ENCODE data around the gene SLC6A19.

- TF ChIP-seq POLR2AphosphoS5 (IDR thresholded peaks at IDR 0.05; ENCODE audit: low read depth) (no peak), CTCF (IDR thresholded peaks at IDR 0.05; ENCODE audit: insufficient read depth, low read length) (no peak), REST (IDR thresholded peaks at IDR 0.05; ENCODE audit: insufficient replicate concordance, low read depth) (no peak), GABPA (IDR thresholded peaks at IDR 0.05; ENCODE audit: low read depth) (no peak)
These were observed 31.9 kb upstream of the SLC6A19 start for GRCh38 chr5:1169211-1170115.
